Loucy (cell line): ENCODE results near the gene APH1B.

Experiments
- H2AFZ ChIP-seq: fragments of 200-600 bp; sonication (generic); 2 replicates; pipeline ENCODE4 v1.6.0; 2016; ENCODE audit warnings: antibody characterized with exemption, mild to moderate bottlenecking, low read length, moderate library complexity
- H3F3A ChIP-seq: fragments of 200-600 bp; 2 replicates; pipeline ENCODE4 v1.6.0; 2016; ENCODE audit warnings: antibody characterized with exemption, low read depth, mild to moderate bottlenecking
- H3K27me3 ChIP-seq: fragments of 200-600 bp; sonication (generic); 2 replicates; pipeline ENCODE4 v1.6.1; 2014; ENCODE audit warnings: low read length, mild to moderate bottlenecking; ENCODE audit not compliant: insufficient read depth, poor library complexity, severe bottlenecking
- H3K36me3 ChIP-seq: fragments of 200-600 bp; sonication (generic); 2 replicates; pipeline ENCODE4 v1.6.1; 2016; ENCODE audit warnings: low read length; ENCODE audit not compliant: insufficient read depth
- H3K4me1 ChIP-seq: fragments of 200-600 bp; sonication (generic); 2 replicates; pipeline ENCODE4 v1.5.1; 2014; ENCODE audit warnings: low read length, mild to moderate bottlenecking; ENCODE audit not compliant: insufficient read depth, poor library complexity, severe bottlenecking
- H3K4me2 ChIP-seq: fragments of 200-600 bp; sonication (generic); 2 replicates; pipeline ENCODE4 v1.6.0; 2014; ENCODE audit warnings: antibody characterized with exemption, low read length, low read depth, mild to moderate bottlenecking; ENCODE audit not compliant: poor library complexity, severe bottlenecking
- H3K4me3 ChIP-seq: fragments of 200-600 bp; sonication (generic); 2 replicates; pipeline ENCODE4 v1.5.1; 2014; ENCODE audit warnings: low read length, mild to moderate bottlenecking, mixed read lengths; ENCODE audit not compliant: poor library complexity, severe bottlenecking
- H3K79me2 ChIP-seq: fragments of 200-600 bp; sonication (generic); 2 replicates; pipeline ENCODE4 v1.6.1; 2014; ENCODE audit warnings: low read length; ENCODE audit not compliant: insufficient read depth
- H3K9ac ChIP-seq: fragments of 200-600 bp; sonication (generic); 2 replicates; pipeline ENCODE4 v1.6.0; 2014; ENCODE audit warnings: mild to moderate bottlenecking, low read depth, low read length, moderate library complexity; ENCODE audit not compliant: poor library complexity, severe bottlenecking
- H3K9me2 ChIP-seq: fragments of 200-600 bp; sonication (generic); replicated peaks from 2 replicates; pipeline ENCODE4 v1.6.1; 2016; ENCODE audit warnings: low read depth, low read length, mixed read lengths
- H3K9me3 ChIP-seq: fragments of 200-600 bp; sonication (generic); 2 replicates; pipeline ENCODE4 v1.6.1; 2014; ENCODE audit warnings: mild to moderate bottlenecking, antibody characterized with exemption, low read length, low read depth; ENCODE audit not compliant: insufficient read depth
- H4K20me1 ChIP-seq: fragments of 200-600 bp; sonication (generic); 2 replicates; pipeline ENCODE4 v1.6.0; 2014; ENCODE audit warnings: antibody characterized with exemption, low read length, mild to moderate bottlenecking; ENCODE audit not compliant: insufficient read depth, poor library complexity, severe bottlenecking
- EZH2phosphoT487 ChIP-seq: fragments of 200-600 bp; IDR thresholded peaks from 2 replicates; pipeline ENCODE4 v1.6.1; 2018; ENCODE audit warnings: antibody characterized with exemption, mild to moderate bottlenecking, moderate library complexity, borderline replicate concordance
- TF ChIP-seq, protein P1 (sequence below): fragments of 200-600 bp; sonication (generic); conservative IDR thresholded peaks from 2 replicates; pipeline ENCODE4 v1.5.1; 2014; ENCODE audit warnings: mild to moderate bottlenecking, antibody characterized with exemption, low read length

Gene APH1B

GRCh38 chr15:63276342-63277037 lies 915 bp upstream of the APH1B start:
- peaks cover 4% of the 10 kb centered on the region; the same call in 1 of the 2 replicates for H3F3A ChIP-seq
- peak overlapping the region; percentile 62 for H2AFZ ChIP-seq
- peaks cover 14% of the 10 kb centered on the region for H3K79me2 ChIP-seq
- H3K36me3 ChIP-seq = no peaks in the 10 kb centered on the region
- H3K9me3 ChIP-seq = no peaks in the 10 kb centered on the region
- peak overlapping the region; percentile 79 for H3K9ac ChIP-seq
- no peaks in the 10 kb centered on the region for H4K20me1 ChIP-seq
- H3K4me1 ChIP-seq = peaks cover 46% of the 10 kb centered on the region
- H3K9me2 ChIP-seq = no peaks in the 10 kb centered on the region
- peak overlapping the region; percentile 85 for H3K4me2 ChIP-seq
- H3K4me3 ChIP-seq = peak overlapping the region; percentile 75
- no peak for TF ChIP-seq EZH2phosphoT487
- TF ChIP-seq, protein P1, sequence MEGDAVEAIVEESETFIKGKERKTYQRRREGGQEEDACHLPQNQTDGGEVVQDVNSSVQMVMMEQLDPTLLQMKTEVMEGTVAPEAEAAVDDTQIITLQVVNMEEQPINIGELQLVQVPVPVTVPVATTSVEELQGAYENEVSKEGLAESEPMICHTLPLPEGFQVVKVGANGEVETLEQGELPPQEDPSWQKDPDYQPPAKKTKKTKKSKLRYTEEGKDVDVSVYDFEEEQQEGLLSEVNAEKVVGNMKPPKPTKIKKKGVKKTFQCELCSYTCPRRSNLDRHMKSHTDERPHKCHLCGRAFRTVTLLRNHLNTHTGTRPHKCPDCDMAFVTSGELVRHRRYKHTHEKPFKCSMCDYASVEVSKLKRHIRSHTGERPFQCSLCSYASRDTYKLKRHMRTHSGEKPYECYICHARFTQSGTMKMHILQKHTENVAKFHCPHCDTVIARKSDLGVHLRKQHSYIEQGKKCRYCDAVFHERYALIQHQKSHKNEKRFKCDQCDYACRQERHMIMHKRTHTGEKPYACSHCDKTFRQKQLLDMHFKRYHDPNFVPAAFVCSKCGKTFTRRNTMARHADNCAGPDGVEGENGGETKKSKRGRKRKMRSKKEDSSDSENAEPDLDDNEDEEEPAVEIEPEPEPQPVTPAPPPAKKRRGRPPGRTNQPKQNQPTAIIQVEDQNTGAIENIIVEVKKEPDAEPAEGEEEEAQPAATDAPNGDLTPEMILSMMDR = no peak
- H3K27me3 ChIP-seq = no peaks in the 10 kb centered on the region

GRCh38 chr15:63277893-63278456 lies 570 bp downstream of the APH1B start:
- peaks cover 4% of the 10 kb centered on the region; the same call in 1 of the 2 replicates for H3F3A ChIP-seq
- peaks cover 14% of the 10 kb centered on the region for H3K79me2 ChIP-seq
- H3K4me1 ChIP-seq = peaks cover 53% of the 10 kb centered on the region
- peak overlapping the region; percentile 88 for H3K9ac ChIP-seq
- no peaks in the 10 kb centered on the region for H3K9me2 ChIP-seq
- peak overlapping the region; percentile 83 for H3K4me2 ChIP-seq
- H3K27me3 ChIP-seq = no peaks in the 10 kb centered on the region
- no peaks in the 10 kb centered on the region for H3K9me3 ChIP-seq
- H2AFZ ChIP-seq = peak overlapping the region; percentile 88
- TF ChIP-seq, protein P1 = no peak
- H4K20me1 ChIP-seq = no peaks in the 10 kb centered on the region
- H3K4me3 ChIP-seq = peak overlapping the region; percentile 81
- H3K36me3 ChIP-seq = no peaks in the 10 kb centered on the region

GRCh38 chr15:63283126-63283525 lies 5.7 kb downstream of the APH1B start:
- H3K9me3 ChIP-seq = no peaks in the 10 kb centered on the region
- H3K4me3 ChIP-seq = no peak overlapping the region
- H3K79me2 ChIP-seq = peaks cover 8% of the 10 kb centered on the region
- H3K4me2 ChIP-seq = no peak overlapping the region
- H3K36me3 ChIP-seq = no peaks in the 10 kb centered on the region; the same call in 1 of the 2 replicates
- no peaks in the 10 kb centered on the region for H3K9me2 ChIP-seq
- no peak overlapping the region for H3K9ac ChIP-seq
- H3K27me3 ChIP-seq = no peaks in the 10 kb centered on the region
- no peaks in the 10 kb centered on the region for H4K20me1 ChIP-seq
- H3F3A ChIP-seq = peaks cover 4% of the 10 kb centered on the region; the same call in 1 of the 2 replicates
- H2AFZ ChIP-seq = no peak overlapping the region
- H3K4me1 ChIP-seq = peaks cover 32% of the 10 kb centered on the region
- TF ChIP-seq EZH2phosphoT487 = no peak
- TF ChIP-seq, protein P1 = no peak
